LNCAP (cell line): ENCODE data around the gene MLIP.

ENCODE experiments used
- CTCF ChIP-seq: fragments of 450-650 bp; IDR thresholded peaks from 2 replicates; pipeline ENCODE4 v1.5.1; 2017; ENCODE audit warnings: mild to moderate bottlenecking

MLIP gene

GRCh38 chr6:54108271-54108670, 3.0 kb upstream of the MLIP start:
- no peak for TF ChIP-seq CTCF

GRCh38 chr6:54109586-54109985, 1.7 kb upstream of the MLIP start:
- TF ChIP-seq CTCF = no peak

- TF ChIP-seq CTCF = no peak
Observed at GRCh38 chr6:54112151-54112650, 958 bp downstream of the MLIP start.

GRCh38 chr6:54114991-54115390, 3.7 kb downstream of the MLIP start:
- TF ChIP-seq CTCF = no peak

- TF ChIP-seq CTCF = no peak
Observed at GRCh38 chr6:54115966-54116365, 4.7 kb downstream of the MLIP start.

GRCh38 chr6:54118117-54118516, 6.9 kb downstream of the MLIP start:
- no peak for TF ChIP-seq CTCF

- TF ChIP-seq CTCF = no peak
Observed at GRCh38 chr6:54125493-54125892, 14.2 kb downstream of the MLIP start.

GRCh38 chr6:54130179-54130578, 18.9 kb downstream of the MLIP start:
- no peak for TF ChIP-seq CTCF
